ENCODE measurements around the gene TRAPPC1. TPM values are rescaled to one million over a fixed set of nuclear protein-coding genes. Genes with fewer than 3 reads are reported as not detected.
A peak's percentile ranks its signal among the peaks of the same experiment; 100 is the strongest.

The TRAPPC1 gene
- total and polyA plus RNA-seq, 7 donors = 33.5 to 170 (median 66.5) TPM

DNA sequence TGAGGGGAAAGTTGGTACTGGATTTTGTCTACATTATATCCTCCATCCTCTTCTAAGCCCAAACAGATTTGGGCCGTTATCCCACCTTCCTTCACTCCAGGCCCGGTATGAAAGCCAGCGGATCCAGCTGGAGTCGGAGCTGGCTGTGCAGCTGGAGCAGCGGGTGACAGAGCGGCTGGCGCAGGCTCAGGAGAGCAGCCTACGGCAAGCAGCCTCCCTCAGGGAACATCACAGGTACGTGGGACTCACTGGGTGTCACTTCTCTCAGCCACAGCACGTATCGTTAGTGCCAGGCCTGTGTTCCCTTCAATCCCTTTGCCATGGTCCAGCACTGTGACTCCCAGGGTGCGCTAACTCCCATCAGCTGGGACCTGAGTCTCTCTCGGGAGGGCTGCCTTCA is 11.5 kb upstream of the TRAPPC1 start:
- TF ChIP-seq POLR2AphosphoS5 (IDR thresholded peaks at IDR 0.05) (no peak), POLR2A (IDR thresholded peaks at IDR 0.05) (no peak), EP300 (IDR thresholded peaks at IDR 0.05) (no peak)
- TF ChIP-seq, protein P1, sequence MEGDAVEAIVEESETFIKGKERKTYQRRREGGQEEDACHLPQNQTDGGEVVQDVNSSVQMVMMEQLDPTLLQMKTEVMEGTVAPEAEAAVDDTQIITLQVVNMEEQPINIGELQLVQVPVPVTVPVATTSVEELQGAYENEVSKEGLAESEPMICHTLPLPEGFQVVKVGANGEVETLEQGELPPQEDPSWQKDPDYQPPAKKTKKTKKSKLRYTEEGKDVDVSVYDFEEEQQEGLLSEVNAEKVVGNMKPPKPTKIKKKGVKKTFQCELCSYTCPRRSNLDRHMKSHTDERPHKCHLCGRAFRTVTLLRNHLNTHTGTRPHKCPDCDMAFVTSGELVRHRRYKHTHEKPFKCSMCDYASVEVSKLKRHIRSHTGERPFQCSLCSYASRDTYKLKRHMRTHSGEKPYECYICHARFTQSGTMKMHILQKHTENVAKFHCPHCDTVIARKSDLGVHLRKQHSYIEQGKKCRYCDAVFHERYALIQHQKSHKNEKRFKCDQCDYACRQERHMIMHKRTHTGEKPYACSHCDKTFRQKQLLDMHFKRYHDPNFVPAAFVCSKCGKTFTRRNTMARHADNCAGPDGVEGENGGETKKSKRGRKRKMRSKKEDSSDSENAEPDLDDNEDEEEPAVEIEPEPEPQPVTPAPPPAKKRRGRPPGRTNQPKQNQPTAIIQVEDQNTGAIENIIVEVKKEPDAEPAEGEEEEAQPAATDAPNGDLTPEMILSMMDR (IDR thresholded peaks at IDR 0.05) = no peak
- no peak overlapping the region for H3K4me3 ChIP-seq
- no peak overlapping the region for H3K27ac ChIP-seq
- H3K27me3 ChIP-seq = no peaks in the 10 kb centered on the region
- peaks cover 22 to 95% (median 55%) of the 10 kb centered on the region in 4 donors for H3K36me3 ChIP-seq
- DNase-seq = no peak
- intact Hi-C loops (cut with DNase I) = loop anchor here (5.0 kb wide), 1 partner anchor 39 kb away; no protein-coding TSS in a partner anchor
- WGBS, 2 donors = 92% methylated on average over 13 of the region's 13 CpGs
- H3K9me3 ChIP-seq = no peaks in the 10 kb centered on the region
- no peaks in the 10 kb centered on the region for H3K4me1 ChIP-seq

DNA sequence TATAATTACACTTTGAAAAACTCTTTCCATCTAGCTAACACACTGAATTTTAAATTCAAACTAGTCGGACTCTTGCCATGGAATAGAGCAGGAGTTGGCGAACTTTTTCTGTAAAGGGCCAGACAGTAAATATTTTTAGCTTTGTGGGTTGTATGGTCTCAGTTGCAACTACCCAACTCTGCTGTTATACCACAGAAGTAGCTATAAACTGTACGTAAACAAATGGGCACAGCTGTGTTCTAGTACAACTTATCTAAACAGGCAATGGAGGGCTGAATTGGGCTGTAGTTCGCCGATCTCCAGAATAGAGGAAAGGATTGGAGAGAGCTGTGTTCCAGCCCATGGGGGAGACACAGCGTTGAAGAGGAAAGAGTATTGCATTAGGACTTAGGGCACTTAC is 9.0 kb upstream of the TRAPPC1 start:
- Histone ChIP-seq H3K9me3 (no peaks in the 10 kb centered on the region), H3K27ac (no peak overlapping the region), H3K4me1 (peaks cover 0 to 5% (median 0%) of the 10 kb centered on the region in 4 donors), H3K27me3 (no peaks in the 10 kb centered on the region), H3K4me3 (no peak overlapping the region), H3K36me3 (peaks cover 22 to 95% (median 38%) of the 10 kb centered on the region in 4 donors)
- 89% methylated on average over 6 of the region's 6 CpGs for WGBS, 2 donors
- DNase-seq = no peak
- intact Hi-C loops (cut with DNase I) = loop anchor here (5.0 kb wide), 1 partner anchor 42 kb away; no protein-coding TSS in a partner anchor
- TF ChIP-seq, protein P1 (IDR thresholded peaks at IDR 0.05) = no peak
- TF ChIP-seq POLR2A (IDR thresholded peaks at IDR 0.05) (no peak), EP300 (IDR thresholded peaks at IDR 0.05) (no peak), POLR2AphosphoS5 (IDR thresholded peaks at IDR 0.05) (no peak)

DNA sequence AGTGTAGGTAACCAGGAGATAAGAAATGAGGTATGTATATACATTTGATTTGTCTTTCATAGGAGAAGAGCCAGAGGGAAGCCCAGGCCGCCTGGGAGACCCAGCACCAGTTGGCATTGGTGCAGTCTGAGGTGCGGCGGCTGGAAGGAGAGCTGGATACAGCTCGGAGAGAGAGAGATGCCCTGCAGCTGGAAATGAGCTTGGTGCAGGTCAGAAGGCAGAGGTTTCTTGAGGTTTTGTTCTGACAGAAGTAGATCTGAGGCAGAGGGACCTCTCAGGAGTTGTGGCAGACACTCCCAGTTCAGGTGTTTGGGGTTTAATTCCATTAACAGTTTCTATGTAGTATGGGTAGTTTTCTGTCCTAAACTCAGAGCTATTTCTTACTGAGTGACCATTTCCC is 8.3 kb upstream of the TRAPPC1 start:
- Histone ChIP-seq H3K9me3 (no peaks in the 10 kb centered on the region), H3K4me1 (peaks cover 0 to 11% (median 2%) of the 10 kb centered on the region in 4 donors), H3K36me3 (peaks cover 19 to 93% (median 35%) of the 10 kb centered on the region in 4 donors), H3K27me3 (no peaks in the 10 kb centered on the region), H3K27ac (no peak overlapping the region), H3K4me3 (no peak overlapping the region)
- DNase-seq = no peak
- TF ChIP-seq, protein P1 (IDR thresholded peaks at IDR 0.05) = no peak
- no peak for TF ChIP-seq POLR2AphosphoS5 (IDR thresholded peaks at IDR 0.05)
- TF ChIP-seq EP300 (IDR thresholded peaks at IDR 0.05) = no peak
- no peak for TF ChIP-seq POLR2A (IDR thresholded peaks at IDR 0.05)
- intact Hi-C loops (cut with DNase I) = loop anchor here (5.0 kb wide), 1 partner anchor 42 kb away; no protein-coding TSS in a partner anchor
- 95 to 96% methylated on average over 4 of the region's 4 CpGs for WGBS, 2 donors

DNA sequence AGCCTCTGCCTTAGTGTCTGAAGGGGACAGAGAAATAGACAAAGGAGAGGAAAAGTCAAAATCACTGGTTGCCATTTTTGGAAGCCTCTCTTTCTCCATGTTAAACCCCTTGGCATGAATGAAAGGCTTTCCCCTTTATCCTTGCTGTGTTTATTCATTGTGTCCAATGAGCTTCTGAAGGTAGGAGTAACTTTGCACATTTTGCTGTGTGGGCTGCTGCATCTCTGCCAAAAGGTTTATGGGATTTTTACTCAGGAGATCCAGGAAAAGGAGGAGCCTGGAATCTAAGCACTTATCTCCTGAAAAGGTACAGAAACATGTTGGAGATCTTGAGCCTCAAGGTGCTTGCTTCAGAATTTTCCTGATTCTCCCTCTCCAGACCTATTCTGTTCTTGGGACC is 4.1 kb upstream of the TRAPPC1 start:
- DNase-seq = no peak
- Histone ChIP-seq H3K4me3 (no peak overlapping the region), H3K4me1 (peaks cover 0 to 43% (median 32%) of the 10 kb centered on the region in 4 donors), H3K9me3 (no peaks in the 10 kb centered on the region), H3K27ac (no peak overlapping the region), H3K36me3 (peaks cover 5 to 62% (median 12%) of the 10 kb centered on the region in 4 donors), H3K27me3 (no peaks in the 10 kb centered on the region)
- TF ChIP-seq, protein P1 (IDR thresholded peaks at IDR 0.05) = no peak
- no peak for TF ChIP-seq POLR2A (IDR thresholded peaks at IDR 0.05)
- no peak for TF ChIP-seq POLR2AphosphoS5 (IDR thresholded peaks at IDR 0.05)
- no peak for TF ChIP-seq EP300 (IDR thresholded peaks at IDR 0.05)
- intact Hi-C loops (cut with DNase I) = no loop called here

DNA sequence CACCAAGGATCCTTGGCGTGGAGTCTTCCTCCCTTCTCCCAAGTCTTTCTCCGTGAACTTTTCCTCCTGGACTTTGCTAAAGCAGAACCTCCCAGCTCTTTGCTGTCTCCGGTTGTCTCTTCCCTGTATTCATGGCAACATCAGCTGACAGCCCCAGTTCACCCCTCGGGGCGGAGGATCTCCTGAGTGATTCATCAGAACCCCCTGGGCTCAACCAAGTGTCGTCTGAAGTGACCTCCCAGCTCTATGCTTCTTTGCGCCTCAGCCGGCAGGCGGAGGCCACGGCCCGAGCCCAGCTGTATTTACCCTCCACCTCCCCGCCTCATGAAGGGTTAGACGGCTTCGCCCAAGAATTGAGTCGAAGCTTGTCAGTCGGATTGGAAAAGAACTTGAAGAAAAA is 1.2 kb upstream of the TRAPPC1 start:
- peaks cover 0 to 61% (median 42%) of the 10 kb centered on the region in 4 donors for H3K4me1 ChIP-seq
- H3K9me3 ChIP-seq = no peaks in the 10 kb centered on the region
- peak; percentile 76 for DNase-seq
- H3K4me3 ChIP-seq = peak overlapping the region; percentile 67 to 74 (median 72)
- intact Hi-C loops (cut with DNase I) = loop anchor here (2.0 to 5.0 kb wide), 2 partner anchors 44 to 76 kb away; partner anchors contain the start of genes CHD3, CYB5D1, NAA38 and TMEM88
- WGBS, 2 donors = 2 to 11% methylated on average over 16 of the region's 16 CpGs
- TF ChIP-seq, protein P1 (IDR thresholded peaks at IDR 0.05) = peak in 2 of 4 experiments; percentile 13 to 32
- TF ChIP-seq POLR2AphosphoS5 (IDR thresholded peaks at IDR 0.05) (peak in 1 of 4 donors; percentile 29), POLR2A (IDR thresholded peaks at IDR 0.05) (no peak), EP300 (IDR thresholded peaks at IDR 0.05) (no peak)
- peaks cover 0 to 33% (median 0%) of the 10 kb centered on the region in 4 donors for H3K36me3 ChIP-seq
- H3K27ac ChIP-seq = peak overlapping the region; percentile 83 to 87 (median 84)
- H3K27me3 ChIP-seq = peaks cover 0 to 20% (median 9%) of the 10 kb centered on the region in 3 donors

All from sigmoid colon (tissue), 7 donors.